B cell (primary cell): ENCODE results near the gene ARGLU1. TPM values are rescaled to one million over a fixed set of nuclear protein-coding genes. Genes with fewer than 3 reads are reported as not detected.

Experiments used
- ATAC-seq: fragments of 200-7000 bp; cut with Tn5 transposase; one replicate; pipeline ENCODE4 v1.10.0; 2021; ENCODE audit warnings: low read depth, mild to moderate bottlenecking, moderate number of reproducible peaks, moderate library complexity
- CTCF ChIA-PET: fragments of 350-600 bp; sonication (Branson Sonifier 250); formaldehyde crosslinking; loops from one replicate; lab custom pipeline; 2021; ENCODE audit warnings: antibody characterized with exemption, inconsistent platforms; lab: Charles Lee
- POLR2A ChIA-PET: fragments of 350-600 bp; sonication (Branson Sonifier 250); formaldehyde crosslinking; loops from one replicate; lab custom pipeline; 2021; ENCODE audit warnings: antibody characterized with exemption; lab: Charles Lee
- DNase-seq: peaks from one replicate; pipeline ENCODE4 v3.0.0; 2013
- H2AFZ ChIP-seq: 2 replicates; pipeline ENCODE4 v1.6.1; 2012; ENCODE audit warnings: mild to moderate bottlenecking, low read depth, low read length; ENCODE audit not compliant: insufficient read depth, poor library complexity, severe bottlenecking
- H3K27ac ChIP-seq, 2 donors: 1 replicate in 1 of 2; 2 replicates in 1 of 2; pipeline ENCODE4 v1.5.1; 2012 to 2013; ENCODE audit warnings: low read length in 2 of 2, mild to moderate bottlenecking in 2 of 2, moderate library complexity in 1 of 2
- H3K27me3 ChIP-seq, 4 experiments: fragments of 200-600 bp in 1 of 4; sonication (generic) in 1 of 4; replicated peaks in 1 of 4; 1 replicate in 2 of 4; 2 replicates in 2 of 4; pipeline versions ENCODE4 v1.6.1 to v1.7.0; 2013 to 2016; ENCODE audit warnings: low read length in 3 of 4, mild to moderate bottlenecking in 2 of 4, mixed read lengths in 1 of 4, moderate library complexity in 1 of 4; ENCODE audit not compliant: insufficient read depth in 4 of 4, control insufficient read depth in 3 of 4; ENCODE audit errors: control extremely low read depth in 1 of 4
- H3K36me3 ChIP-seq, 2 experiments: replicated peaks in 1 of 2; 1 replicate in 1 of 2; 2 replicates in 1 of 2; pipeline versions ENCODE4 v1.6.1 to v1.7.1; 2013; ENCODE audit warnings: low read length in 1 of 2; ENCODE audit not compliant: insufficient read depth in 2 of 2, control insufficient read depth in 1 of 2; ENCODE audit errors: control extremely low read depth in 1 of 2, extremely low read depth in 1 of 2
- H3K4me1 ChIP-seq, 2 donors: fragments of 200-600 bp in 1 of 2; sonication (generic) in 1 of 2; 1 replicate in 1 of 2; 2 replicates in 1 of 2; pipeline versions ENCODE4 v1.5.1 to v1.6.1; 2013 to 2017; ENCODE audit warnings: low read length in 2 of 2; ENCODE audit not compliant: control insufficient read depth in 2 of 2, insufficient read depth in 2 of 2
- H3K4me2 ChIP-seq: replicated peaks from 2 replicates; pipeline ENCODE3; 2012; ENCODE audit warnings: mild to moderate bottlenecking, low read depth, low read length; ENCODE audit not compliant: poor library complexity, severe bottlenecking
- H3K4me3 ChIP-seq, 5 experiments: fragments of 200-600 bp in 1 of 5; sonication (generic) in 1 of 5; 1 replicate in 3 of 5; 2 replicates in 2 of 5; pipeline versions ENCODE4 v1.5.1 to v1.7.0; 2011 to 2016; ENCODE audit warnings: low read length in 4 of 5, mild to moderate bottlenecking in 4 of 5, low read depth in 2 of 5, control low read depth in 1 of 5, moderate library complexity in 1 of 5; ENCODE audit not compliant: insufficient read depth in 1 of 5; ENCODE audit errors: control extremely low read depth in 1 of 5, extremely low read depth in 1 of 5
- H3K79me2 ChIP-seq: fragments of 200-600 bp; sonication (generic); one replicate; pipeline ENCODE4 v1.6.0; 2016; ENCODE audit warnings: low read length; ENCODE audit not compliant: control insufficient read depth, insufficient read depth
- H3K9ac ChIP-seq: fragments of 200-600 bp; sonication (generic); 2 replicates; pipeline ENCODE4 v1.6.1; 2017; ENCODE audit warnings: mild to moderate bottlenecking, low read length, moderate library complexity
- H3K9me3 ChIP-seq, 3 donors: one replicate each; pipeline versions ENCODE4 v1.6.1 to v1.7.1; 2013; ENCODE audit warnings: low read length in 2 of 3; ENCODE audit not compliant: control insufficient read depth in 2 of 3, insufficient read depth in 1 of 3; ENCODE audit errors: control extremely low read depth in 1 of 3
- H4K20me1 ChIP-seq: 2 replicates; pipeline ENCODE4 v1.6.0; 2012; ENCODE audit warnings: mild to moderate bottlenecking, low read length; ENCODE audit not compliant: insufficient read depth, control insufficient read depth, poor library complexity, severe bottlenecking
- H3K27ac Mint-ChIP-seq: one replicate; pipeline ENCODE4 v1.8.0; 2021; ENCODE audit warnings: mixed read lengths
- H3K27me3 Mint-ChIP-seq: one replicate; pipeline ENCODE4 v1.8.0; 2021; ENCODE audit warnings: mixed read lengths
- H3K4me1 Mint-ChIP-seq: one replicate; pipeline ENCODE4 v1.8.0; 2021; ENCODE audit warnings: mixed read lengths
- H3K4me3 Mint-ChIP-seq: one replicate; pipeline ENCODE4 v1.8.0; 2021; ENCODE audit warnings: mixed read lengths
- H3K9me3 Mint-ChIP-seq: one replicate; pipeline ENCODE4 v1.8.0; 2022; ENCODE audit warnings: mixed read lengths; ENCODE audit not compliant: insufficient read depth
- CTCF ChIP-seq: fragments of 200-600 bp; IDR thresholded peaks from one replicate; pipeline ENCODE4 v1.8.0; 2022; ENCODE audit warnings: antibody characterized with exemption, mild to moderate bottlenecking
- EZH2 ChIP-seq: IDR thresholded peaks from 2 replicates; pipeline ENCODE4 v1.6.1; 2012; ENCODE audit warnings: borderline replicate concordance, low read depth, mild to moderate bottlenecking, moderate library complexity, low read length; ENCODE audit not compliant: insufficient read depth, poor library complexity, severe bottlenecking
- WGBS: methylation state at CpG from one replicate; pipeline ENCODE4 v1.1.5; 2013; ENCODE audit warnings: missing lambda C conversion rate; ENCODE audit not compliant: insufficient coverage; 5-methylcytosine and 5-hydroxymethylcytosine counted together
- intact Hi-C: fragments of 100-400 bp; cut with micrococcal nuclease; formaldehyde crosslinking; loops from one replicate; pipeline ENCODE4 v1.10.0; 2022
- polyA plus RNA-seq: library from polyadenylated mRNA; depleted of rRNA; stranded (reverse); fragments of >200 nt; gene quantifications from 2 replicates; pipeline ENCODE4 v1.2.3, GENCODE V29; 2012
- total RNA-seq, 2 donors: library from RNA; stranded (reverse); fragments of 120-200 nt in 1 of 2; gene quantifications; 1 replicate in 1 of 2; 2 replicates in 1 of 2; pipeline versions ENCODE4 v1.2.3 to v1.2.4, GENCODE V29; 2013 to 2022

Gene ARGLU1
- total and polyA plus RNA-seq, 2 donors (not counting 1 experiment from before 2014, with no cell fraction given): 170 to 261 TPM

GRCh38 chr13:106587787-106588186 lies 19.9 kb upstream of the ARGLU1 start:
- peaks cover 14% of the 10 kb centered on the region for H3K9me3 Mint-ChIP-seq
- WGBS: 100% methylated on average over 2 of the region's 3 CpGs
- TF ChIP-seq CTCF (no peak), EZH2 (no peak)
- POLR2A ChIA-PET: no interaction called here
- H3K27ac Mint-ChIP-seq: no peak overlapping the region
- no peak overlapping the region for H3K27ac ChIP-seq
- CTCF ChIA-PET: interaction anchor here (0.6 kb wide), 1 partner anchor 11 kb away, joined by 3 read pairs; no protein-coding TSS in a partner anchor
- H3K9me3 ChIP-seq: peaks cover 1 to 28% (median 12%) of the 10 kb centered on the region in 3 donors
- ATAC-seq: no peak
- intact Hi-C loops: no loop called here
- no peak overlapping the region for H2AFZ ChIP-seq
- H3K4me1 ChIP-seq: no peaks in the 10 kb centered on the region
- no peak overlapping the region for H3K4me3 Mint-ChIP-seq
- no peaks in the 10 kb centered on the region for H3K79me2 ChIP-seq
- H3K4me1 Mint-ChIP-seq: no peaks in the 10 kb centered on the region
- H3K4me3 ChIP-seq: no peak overlapping the region
- H3K9ac ChIP-seq: no peak overlapping the region
- no peak for DNase-seq
- H3K27me3 Mint-ChIP-seq: peaks cover 13% of the 10 kb centered on the region
- no peak overlapping the region for H3K4me2 ChIP-seq
- no peaks in the 10 kb centered on the region for H3K36me3 ChIP-seq
- no peaks in the 10 kb centered on the region for H3K27me3 ChIP-seq
- no peaks in the 10 kb centered on the region for H4K20me1 ChIP-seq

- Histone ChIP-seq H3K9me3 (peaks cover 1 to 28% (median 12%) of the 10 kb centered on the region in 3 donors), H3K9ac (no peak overlapping the region), H3K27ac (no peak overlapping the region), H3K4me3 (no peak overlapping the region), H3K27me3 (no peaks in the 10 kb centered on the region), H4K20me1 (no peaks in the 10 kb centered on the region), H3K4me2 (no peak overlapping the region), H3K4me1 (no peaks in the 10 kb centered on the region), H3K79me2 (no peaks in the 10 kb centered on the region), H3K36me3 (no peaks in the 10 kb centered on the region), H2AFZ (no peak overlapping the region)
- DNase-seq (no peak), ATAC-seq (no peak)
- WGBS: 100% methylated on average over 1 of the region's 4 CpGs
- intact Hi-C loops: no loop called here
- ChIA-PET POLR2A (no interaction called here), CTCF (no interaction called here)
- TF ChIP-seq EZH2 (no peak), CTCF (no peak)
- no peak overlapping the region for H3K27ac Mint-ChIP-seq
- H3K4me1 Mint-ChIP-seq: no peaks in the 10 kb centered on the region
- peaks cover 14% of the 10 kb centered on the region for H3K9me3 Mint-ChIP-seq
- no peak overlapping the region for H3K4me3 Mint-ChIP-seq
- H3K27me3 Mint-ChIP-seq: peaks cover 5% of the 10 kb centered on the region
Observed at GRCh38 chr13:106586648-106587166, 18.8 kb upstream of the ARGLU1 start.
